T-helper 2 cell treated with Interferon-gamma antibody and Interleukin-4, amounts not matched to agents 100 ng/mL and 5 ng/mL, for 36 hours (primary cell): ENCODE data around the gene PRRX1. TPM values are rescaled to one million over a fixed set of nuclear protein-coding genes. Genes with fewer than 3 reads are reported as not detected.

ENCODE experiments used
- intact Hi-C: fragments of 100-400 bp; cut with micrococcal nuclease; formaldehyde crosslinking; loops from one replicate; pipeline ENCODE4 v1.15.1; 2023
- total RNA-seq: library from RNA; stranded (reverse); gene quantifications from 2 replicates; pipeline ENCODE4 v1.2.3, GENCODE V29; 2022

Gene PRRX1
- total RNA-seq, 1 donor from 2014 or later = not detected

GRCh38 chr1:170691258-170691657, 27.3 kb downstream of the PRRX1 start:
- intact Hi-C loops = no loop called here

DNA sequence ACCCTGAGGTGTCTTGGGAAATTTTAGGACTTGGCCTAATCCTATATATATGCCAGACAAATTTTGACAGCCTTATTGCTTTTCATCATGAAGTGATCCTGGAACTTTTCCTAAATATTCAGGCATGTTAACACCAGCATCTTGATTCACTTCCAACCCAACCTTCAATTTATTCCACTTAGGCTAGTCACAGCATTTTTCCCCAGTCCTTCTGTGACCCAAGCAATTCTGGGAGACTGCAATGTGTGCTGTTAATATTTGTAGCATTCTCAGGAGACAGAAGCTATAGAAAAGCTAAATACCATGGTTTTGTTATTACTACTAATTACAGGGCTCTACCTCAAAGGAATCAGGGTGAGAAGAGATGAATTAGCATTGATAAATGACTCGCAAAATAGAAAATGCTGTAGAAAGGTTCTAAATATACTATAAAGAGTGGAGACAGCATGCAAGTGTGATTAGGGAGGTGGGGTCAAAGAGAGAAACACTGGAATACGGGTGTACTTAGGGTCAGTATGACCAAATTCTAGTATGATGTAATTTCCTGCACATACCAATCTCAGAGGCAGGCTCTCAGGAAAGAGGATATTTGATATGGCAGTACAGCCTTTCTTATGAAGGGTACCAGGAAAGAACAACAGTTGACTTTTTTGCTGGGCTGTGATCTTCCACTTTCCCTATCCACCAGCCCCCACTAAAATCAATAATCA, 29.1 kb downstream of the PRRX1 start:
- intact Hi-C loops = no loop called here

DNA sequence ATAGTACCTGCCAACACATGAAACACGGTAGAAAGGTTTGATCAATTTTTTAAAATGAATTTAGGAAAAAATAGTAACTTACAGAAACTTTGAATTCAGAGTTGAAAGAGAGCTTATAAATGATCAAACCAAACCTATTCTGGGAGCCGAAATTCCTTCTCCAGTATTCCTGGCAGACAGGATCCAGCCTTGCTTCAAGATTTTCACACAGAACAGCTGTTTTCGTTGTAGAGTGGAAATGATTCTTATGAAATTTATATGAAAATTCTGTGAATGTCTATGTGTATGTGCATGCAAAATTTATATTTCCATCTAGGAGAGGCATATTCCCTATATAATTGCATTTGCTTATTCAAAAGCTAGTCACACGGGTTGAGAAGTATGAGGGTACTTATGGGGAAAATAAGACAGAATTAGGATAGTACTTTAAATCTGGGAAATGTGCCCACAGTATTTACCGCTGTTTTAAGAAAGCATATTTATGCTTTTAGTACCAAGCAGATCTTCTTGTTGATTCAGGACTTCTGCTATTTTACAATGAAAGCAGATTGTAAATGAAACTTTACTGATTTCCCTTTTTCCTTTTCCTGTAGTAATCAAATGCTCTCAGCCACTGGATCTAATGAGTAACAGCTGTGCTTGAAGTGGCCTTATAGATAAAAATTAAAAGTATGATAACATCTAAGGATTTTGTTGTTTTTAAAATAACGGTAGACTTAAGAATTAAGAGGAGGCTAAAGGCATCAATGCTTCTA, 30.4 kb downstream of the PRRX1 start:
- intact Hi-C loops = no loop called here

GRCh38 chr1:170695955-170696590, 32.1 kb downstream of the PRRX1 start:
- intact Hi-C loops = no loop called here

- intact Hi-C loops = no loop called here
Measured at GRCh38 chr1:170696591-170697290, 32.8 kb downstream of the PRRX1 start.

DNA sequence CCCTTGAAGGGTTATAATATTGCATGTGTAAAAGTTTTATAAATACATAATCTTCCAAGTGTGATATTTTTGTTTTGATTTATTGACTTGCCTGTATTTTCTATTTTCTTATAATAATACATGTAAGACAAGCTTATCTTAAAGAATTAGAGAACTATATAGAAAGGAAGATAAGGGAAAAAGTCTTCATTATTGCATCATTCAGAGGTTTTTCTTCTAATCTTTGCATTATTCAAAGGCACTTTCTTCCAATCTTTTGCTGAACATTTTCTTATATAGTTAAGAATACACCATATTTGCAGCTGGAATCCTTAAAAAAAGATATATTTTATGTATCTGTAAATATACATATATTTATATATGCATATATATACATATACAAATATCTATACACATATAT, 33.4 kb downstream of the PRRX1 start:
- intact Hi-C loops = no loop called here

GRCh38 chr1:170698301-170699275, 34.7 kb downstream of the PRRX1 start:
- intact Hi-C loops = no loop called here

- intact Hi-C loops = no loop called here
Measured at GRCh38 chr1:170699696-170700095, 35.8 kb downstream of the PRRX1 start.

DNA sequence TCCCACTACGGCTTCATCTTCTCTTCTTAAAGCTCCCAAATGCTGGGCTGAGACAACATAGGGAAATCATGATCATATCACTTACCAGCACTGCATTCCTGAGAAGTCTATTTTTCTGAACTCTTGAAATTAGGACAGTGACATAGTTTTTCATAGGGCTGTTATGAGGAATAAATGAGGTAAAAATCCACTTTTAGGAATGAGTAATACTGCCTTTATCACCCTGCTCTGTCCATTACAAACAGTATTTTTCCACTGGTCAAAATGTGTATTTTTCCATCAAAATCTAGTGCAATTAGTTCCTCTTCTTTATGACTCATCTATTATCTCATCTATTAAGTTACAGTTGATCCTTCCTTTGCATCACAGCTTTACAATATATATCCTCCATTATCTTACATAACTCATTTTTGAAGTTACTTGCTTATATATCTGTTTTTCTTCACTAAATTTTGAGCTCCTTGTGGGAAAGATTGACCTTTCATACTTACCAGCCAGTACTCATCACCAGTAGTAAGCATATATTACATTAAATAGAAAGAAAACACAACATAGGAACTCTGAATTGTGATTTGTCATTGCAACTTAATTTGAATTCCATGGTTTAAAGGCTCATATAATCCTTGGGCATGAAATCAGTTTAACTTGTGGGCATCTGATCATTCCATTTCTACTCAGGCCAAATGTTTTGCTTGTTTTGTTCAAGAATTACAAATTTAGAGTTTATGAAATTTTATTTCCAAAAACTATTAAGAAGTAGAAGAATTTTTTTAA, 37.1 kb downstream of the PRRX1 start:
- intact Hi-C loops = no loop called here

DNA sequence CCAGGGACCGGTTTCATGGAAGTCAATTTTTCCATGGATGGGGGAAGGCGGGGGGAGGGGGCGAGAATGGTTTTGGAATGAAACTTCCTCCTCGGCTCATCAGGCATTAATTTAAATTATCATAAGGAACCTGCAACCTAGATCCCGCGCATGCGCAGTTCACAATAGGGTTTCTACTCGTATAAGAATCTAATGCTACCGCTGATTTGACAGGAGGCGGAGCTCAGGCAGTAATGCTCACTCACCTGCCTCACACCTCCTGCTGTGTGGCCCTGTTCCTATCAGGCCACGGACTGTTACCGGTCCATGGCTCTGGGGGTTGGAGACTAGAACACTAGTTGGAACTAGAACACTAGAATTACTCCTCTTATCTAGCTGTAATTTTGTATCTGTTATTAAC, 38.0 kb downstream of the PRRX1 start:
- intact Hi-C loops = no loop called here

DNA sequence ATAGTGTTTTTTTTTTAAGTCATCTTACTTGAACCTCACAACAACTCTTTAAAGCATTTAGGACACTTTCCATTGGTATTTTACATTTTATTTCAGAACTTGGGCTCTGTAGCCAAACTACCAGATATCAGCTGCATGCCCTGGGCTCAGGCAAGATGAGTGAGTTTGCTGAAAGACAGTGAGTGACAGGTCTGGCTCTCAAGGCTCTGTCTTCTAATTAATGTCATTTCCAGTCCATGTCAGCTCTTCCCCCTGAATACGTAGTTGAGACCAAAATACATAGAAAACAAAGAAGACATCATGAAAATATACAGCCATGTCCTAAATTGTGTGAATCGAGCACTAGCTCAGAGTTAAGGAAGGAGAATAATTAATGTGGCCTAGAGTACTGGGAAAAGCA, 39.7 kb downstream of the PRRX1 start:
- intact Hi-C loops = no loop called here

DNA sequence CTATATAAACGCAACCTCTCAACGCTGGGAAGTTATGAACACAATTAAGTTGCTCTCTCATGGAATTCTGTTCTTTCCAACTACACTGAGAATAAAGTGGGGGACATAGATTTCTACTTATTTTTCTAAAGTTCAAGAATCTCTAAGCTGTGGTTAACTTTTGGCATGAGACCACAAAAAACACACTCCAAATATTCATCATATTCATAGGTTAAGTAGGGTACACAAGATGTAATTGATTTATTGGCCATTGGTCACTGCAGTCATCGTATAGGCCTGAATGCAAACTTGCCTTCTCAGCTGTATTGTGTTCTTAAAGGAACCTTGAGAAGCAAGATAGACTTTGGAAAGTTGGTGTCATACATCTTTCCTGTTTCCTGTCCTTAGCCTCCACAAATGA, 40.3 kb downstream of the PRRX1 start:
- intact Hi-C loops = no loop called here

- intact Hi-C loops = no loop called here
Measured at GRCh38 chr1:170705981-170706380, 42.0 kb downstream of the PRRX1 start.

DNA sequence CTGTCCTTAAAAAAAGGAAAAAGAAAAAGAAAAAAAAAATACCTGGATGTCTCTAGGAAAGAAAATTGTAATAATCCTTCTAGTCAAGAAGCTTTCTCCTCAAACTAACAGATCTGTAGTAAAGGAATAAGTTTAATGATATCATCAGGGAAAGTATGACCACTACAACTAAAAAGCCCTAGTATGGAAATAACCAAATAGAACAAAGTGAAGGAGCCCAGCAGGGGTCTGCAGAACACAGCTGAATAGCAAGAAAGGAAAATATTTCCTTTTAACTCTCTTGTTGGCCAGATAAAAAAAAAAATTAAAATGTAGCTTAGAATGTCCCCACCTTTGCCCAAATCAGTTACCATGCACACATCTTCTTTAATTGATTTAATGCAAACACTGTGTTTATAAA, 43.2 kb downstream of the PRRX1 start:
- intact Hi-C loops = no loop called here

DNA sequence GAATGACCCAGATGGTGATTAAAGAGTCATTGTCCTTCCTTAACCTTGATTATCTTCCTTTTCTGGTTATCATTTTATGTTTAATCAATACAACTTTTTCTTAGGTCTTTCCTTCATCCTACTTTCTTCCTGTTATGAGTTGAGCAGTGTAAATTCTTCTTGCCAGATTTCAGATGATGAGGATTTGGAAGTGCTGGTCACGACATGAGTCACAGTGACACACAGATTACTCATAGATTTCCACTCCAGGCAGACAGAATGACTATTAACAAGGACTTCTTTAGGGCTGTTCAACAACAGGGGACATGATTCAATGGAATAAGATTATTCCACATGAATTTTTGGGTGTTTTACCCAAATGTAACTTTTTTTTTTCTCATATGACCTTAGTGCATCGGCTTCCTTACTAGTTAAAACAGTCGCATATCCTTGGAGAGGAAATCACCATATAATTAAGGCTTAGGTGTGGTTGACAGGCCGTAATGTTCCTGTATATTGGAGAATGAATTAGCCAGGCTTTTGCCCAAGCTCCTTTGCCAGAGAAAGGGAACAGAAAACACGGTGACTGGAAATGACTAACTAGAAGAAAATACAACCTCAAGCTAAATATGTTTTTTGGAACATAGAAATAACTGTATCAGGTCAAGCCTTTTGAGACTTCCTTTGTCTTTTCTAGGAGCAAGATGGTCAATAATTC, 44.2 kb downstream of the PRRX1 start:
- intact Hi-C loops = no loop called here

GRCh38 chr1:170711682-170712081, 47.8 kb downstream of the PRRX1 start:
- intact Hi-C loops = no loop called here

DNA sequence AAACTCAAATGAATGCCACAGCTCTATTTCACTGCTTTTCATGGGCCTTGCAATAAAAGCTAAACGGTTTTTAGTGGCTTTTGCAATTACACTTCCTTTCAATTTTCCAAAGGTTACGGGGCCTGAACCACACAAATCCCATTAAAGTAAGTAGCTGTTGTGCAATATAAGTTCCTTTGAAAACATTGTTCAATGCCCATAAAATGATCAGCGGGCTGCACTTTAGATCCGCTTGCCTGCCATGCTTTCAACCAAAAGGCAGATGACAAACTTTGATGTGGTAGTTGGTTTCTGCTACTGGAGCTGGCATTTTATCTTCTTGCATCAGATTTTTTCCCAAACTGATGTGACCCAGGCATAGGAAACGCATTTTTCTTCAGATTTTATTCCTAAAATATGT, 50.2 kb downstream of the PRRX1 start:
- intact Hi-C loops = no loop called here

- intact Hi-C loops = no loop called here
Measured at GRCh38 chr1:170714938-170715337, 51.0 kb downstream of the PRRX1 start.

- intact Hi-C loops = no loop called here
Measured at GRCh38 chr1:170716835-170717429, 53.0 kb downstream of the PRRX1 start.
